Measurements from ENCODE around the gene ASCC3.

The ASCC3 gene

DNA sequence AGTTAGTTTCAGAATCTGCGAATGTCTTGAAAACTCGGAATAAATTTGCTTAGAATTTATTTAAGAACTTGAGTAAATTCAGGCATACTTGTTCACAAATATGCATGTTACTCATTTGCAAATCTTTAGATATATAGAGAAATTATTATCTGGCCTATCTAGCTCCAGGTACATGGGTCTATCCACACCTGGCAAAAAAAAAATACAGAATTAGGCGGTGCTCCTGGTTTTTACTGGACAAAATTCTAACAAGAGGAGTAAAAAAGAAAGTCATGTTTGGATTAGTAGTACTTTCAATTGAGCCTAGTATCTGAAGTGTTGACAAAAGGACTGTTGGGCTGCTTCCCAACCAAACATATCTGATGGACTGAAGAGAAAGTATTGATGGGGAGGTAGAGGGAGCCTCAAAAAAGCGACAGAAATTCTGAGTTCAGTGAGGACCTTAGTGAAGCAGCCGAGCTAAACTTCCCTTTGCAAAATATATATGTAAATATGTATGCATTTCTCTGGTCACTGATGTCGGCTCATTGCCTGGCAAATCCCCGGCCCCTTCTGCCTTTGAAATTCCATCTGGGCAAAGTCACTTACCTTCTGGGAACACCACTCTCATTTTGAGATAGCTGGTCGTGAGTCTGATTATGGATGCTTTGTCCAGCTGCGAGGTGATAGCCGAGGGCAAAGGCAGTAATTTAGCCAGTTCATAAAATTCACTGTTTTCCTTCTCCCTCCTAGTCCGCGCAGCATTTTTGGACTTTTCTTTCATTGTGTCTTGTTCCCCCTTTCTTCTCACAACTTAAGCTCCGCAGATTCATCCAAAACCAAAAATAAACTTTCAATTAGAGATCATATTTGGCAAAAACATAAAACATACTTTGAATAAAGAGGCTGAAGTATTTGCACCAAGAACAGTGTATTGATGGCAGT, 418.2 kb downstream of the ASCC3 start:
- no peak for DNase-seq

DNA sequence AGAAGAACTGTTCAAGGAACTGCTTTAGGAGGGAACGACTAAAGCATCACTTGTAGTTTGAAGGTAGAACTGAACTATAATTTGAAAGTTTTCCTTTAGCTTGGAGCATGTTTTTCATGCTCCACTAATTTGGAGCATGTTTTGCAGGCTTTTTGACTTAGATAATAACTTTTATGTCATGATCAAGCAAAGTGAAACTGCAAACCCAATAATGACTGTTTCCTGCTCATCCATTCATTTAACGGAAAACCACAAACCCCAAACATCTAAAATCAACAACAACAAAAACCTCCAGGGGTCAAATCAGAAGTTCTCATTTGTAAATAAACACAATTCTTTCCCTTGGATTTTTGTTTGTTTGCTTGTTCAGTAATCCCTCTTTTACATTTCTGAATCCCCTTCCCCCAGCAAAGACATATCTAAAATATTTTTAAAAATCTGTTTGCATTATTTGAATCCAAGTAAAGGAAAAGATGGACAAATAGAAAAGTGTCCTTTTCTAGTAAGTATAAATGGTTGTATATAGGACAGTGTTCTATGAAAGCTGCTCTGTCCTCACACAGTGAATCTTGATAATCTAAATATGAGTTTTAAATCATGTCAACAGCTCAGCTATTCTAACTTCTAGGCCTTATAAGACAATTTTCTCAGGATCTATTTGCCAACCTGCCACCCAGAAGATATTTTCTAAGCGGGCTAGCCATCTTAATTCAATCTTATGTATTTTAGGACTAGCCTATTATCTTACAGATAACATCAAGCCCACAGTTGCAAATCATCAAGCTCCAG, 419.0 kb downstream of the ASCC3 start:
- DNase-seq = no peak

DNA sequence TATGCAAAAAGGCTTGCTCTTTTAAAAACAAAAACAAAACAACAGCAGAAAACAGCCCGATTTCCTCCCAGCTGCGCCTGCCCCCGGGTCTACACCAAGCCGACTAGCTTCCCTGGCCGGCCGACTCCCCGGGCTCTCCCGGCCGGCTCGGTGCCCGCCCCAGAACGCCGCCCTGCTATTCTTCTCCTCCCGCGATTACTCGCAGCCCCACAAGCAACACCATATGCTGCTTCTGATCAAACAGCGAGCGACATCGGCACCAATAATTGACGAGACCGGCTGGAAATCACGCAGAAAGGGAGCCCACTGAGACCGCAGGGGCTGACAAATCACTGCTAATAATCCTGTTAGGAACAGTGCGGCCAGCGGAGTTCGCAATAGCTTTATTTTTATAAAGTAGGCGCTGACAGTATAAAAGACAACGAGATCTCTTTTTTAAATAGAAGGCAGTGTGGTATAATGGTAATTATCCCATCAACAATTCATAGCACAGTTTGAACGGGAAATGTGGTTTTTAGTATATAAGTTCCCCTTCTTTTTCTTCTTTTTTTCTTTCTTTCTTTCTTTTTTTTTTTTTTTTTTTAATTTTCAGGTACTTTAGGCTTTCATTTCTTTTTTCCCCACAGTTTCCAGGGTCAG, 419.7 kb downstream of the ASCC3 start:
- DNase-seq = no peak

DNA sequence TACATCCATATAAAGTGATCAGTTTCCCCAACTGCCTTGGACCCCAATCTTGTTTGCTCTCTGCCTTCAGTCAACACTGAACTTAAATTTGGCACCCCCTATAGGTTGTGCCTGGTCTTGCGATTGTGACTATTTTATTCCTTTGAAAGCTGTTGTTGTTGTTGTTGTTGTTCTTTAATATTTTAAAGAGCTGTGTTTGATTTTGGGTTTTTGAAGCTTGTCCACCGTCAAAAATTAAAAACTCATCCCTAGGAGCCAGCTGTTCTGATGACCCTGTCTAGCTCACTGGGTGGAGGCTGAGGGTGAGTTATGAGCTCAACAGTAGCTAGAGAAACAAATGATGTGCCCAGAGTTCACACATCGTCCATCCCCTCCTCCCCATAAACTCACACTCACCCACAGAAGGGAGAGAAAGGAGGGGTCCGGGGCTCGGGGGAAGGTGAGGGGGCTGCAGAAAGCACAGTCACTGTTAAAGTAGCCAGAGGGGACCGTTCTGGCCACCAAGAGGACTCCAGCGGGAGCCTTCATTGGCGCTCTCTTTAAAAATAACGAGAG, 420.4 kb downstream of the ASCC3 start:
- no peak for DNase-seq

DNA sequence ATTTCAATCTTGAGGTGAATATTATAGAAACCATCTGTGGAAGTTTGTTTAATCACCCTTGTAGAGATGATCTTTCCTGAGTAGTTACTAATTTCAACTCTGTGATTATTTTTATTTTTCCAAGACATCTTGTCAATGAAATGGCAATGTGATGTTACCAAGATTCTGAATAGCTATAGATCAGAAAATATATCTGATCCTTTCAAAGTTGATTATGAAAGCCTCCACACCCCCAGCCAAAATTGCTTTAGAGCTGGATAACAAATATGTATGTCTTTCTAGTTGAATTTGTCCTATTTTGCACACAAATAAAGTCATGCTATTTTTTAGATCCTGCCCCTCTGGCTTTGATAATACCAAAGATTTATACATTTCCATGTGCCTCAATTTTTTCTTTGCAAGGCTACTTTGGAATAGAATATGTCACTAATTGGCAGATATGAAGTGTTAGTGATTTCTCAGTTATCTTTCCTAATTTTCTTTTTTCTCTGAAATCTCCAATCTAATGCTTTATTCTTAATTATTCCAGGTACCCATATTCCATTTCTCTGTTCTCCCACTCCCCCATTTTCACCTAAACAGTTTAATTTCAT, 421.4 kb downstream of the ASCC3 start:
- no peak for DNase-seq

DNA sequence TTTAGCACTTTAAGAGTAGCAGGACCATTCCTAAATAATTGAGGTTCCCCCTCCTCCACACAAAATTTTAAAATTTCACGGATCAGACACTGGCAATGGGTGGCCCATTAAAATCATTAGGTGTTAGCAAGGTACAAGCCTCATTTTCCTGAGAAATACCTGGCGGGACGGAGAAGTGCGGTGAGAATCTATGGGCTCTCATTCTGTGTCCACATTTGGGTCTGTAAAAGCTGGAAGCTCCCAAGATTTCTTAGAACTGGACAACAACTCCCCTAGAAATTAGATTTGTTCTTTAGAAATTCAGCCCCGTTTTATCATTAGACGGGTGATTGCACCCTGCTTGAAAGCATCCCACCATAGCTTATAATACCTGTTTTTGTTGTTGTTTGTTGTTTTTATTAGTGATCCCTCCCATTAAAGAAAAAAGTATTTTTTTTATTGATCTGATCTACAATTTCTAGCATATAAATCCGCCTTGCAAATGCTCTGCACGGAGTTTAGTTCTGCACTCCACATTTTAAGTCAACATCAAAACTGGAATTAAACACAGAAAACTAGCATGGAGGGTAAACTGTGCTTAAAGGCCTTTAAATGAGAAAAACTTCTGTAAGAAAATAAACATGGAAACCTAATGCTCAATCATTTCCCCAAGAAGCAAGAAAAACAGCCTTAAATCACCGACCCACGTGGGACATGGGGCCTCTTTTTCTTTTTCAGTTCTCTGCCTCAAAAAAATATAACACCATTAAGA, 422.1 kb downstream of the ASCC3 start:
- DNase-seq = no peak

Data from activated effector memory CD4-positive, alpha-beta T cell treated with anti-CD3 and anti-CD28 coated beads, Interleukin-2, amount 50 U/mL, for 16 hours (primary cell).